NCI-H1105 treated with DMSO at 0.1 percent for 48 hours (cell line): ENCODE results near the gene TMEM138.

Experiments
- DNase-seq: peaks from one replicate; lab custom pipeline; 2025; lab: John Stamatoyannopoulos, UW

Gene TMEM138

GRCh38 chr11:61361741-61362541 is at the start of gene TMEM138, which contains the start of gene CYB561A3:
TMEM138 (plus strand) TSS chr11:61362374; CDS start chr11:61364391, 2,017 bp downstream.
CYB561A3 (minus strand) TSS chr11:61361882; CDS start chr11:61356713, 5,169 bp downstream.
- DNase-seq = peak; percentile 97

- DNase-seq = no peak
Observed at GRCh38 chr11:61315260-61315659, 46.9 kb upstream of the TMEM138 start.

GRCh38 chr11:61325649-61326414 is 36.3 kb upstream of the TMEM138 start:
- peak; percentile 90 for DNase-seq

GRCh38 chr11:61327669-61328071 is 34.5 kb upstream of the TMEM138 start:
- no peak for DNase-seq

GRCh38 chr11:61328351-61328750 is 33.8 kb upstream of the TMEM138 start:
- no peak for DNase-seq

GRCh38 chr11:61329871-61330270 is 32.3 kb upstream of the TMEM138 start:
- no peak for DNase-seq

- DNase-seq = no peak
Observed at GRCh38 chr11:61331651-61332050, 30.5 kb upstream of the TMEM138 start.

GRCh38 chr11:61332281-61332796 is 29.8 kb upstream of the TMEM138 start:
- DNase-seq = no peak

- peak; percentile 93 for DNase-seq
Observed at GRCh38 chr11:61332797-61333549, 29.2 kb upstream of the TMEM138 start, which contains the start of the genes DDB1 and TKFC. DDB1 (minus strand) TSS chr11:61333105; CDS start chr11:61332968, 137 bp downstream. TKFC (plus strand) TSS chr11:61333228; CDS start chr11:61334729, 1,501 bp downstream.

- DNase-seq = no peak
Observed at GRCh38 chr11:61333550-61334433, 28.4 kb upstream of the TMEM138 start.

GRCh38 chr11:61334434-61335354 is 27.5 kb upstream of the TMEM138 start:
- no peak for DNase-seq

GRCh38 chr11:61335355-61335710 is 26.8 kb upstream of the TMEM138 start:
- DNase-seq = no peak

- peak; percentile 82 for DNase-seq
Observed at GRCh38 chr11:61336171-61336935, 25.8 kb upstream of the TMEM138 start.

GRCh38 chr11:61337706-61338470 is 24.3 kb upstream of the TMEM138 start:
- DNase-seq = no peak

- DNase-seq = no peak
Observed at GRCh38 chr11:61338783-61339489, 23.2 kb upstream of the TMEM138 start.

- DNase-seq = no peak
Observed at GRCh38 chr11:61339490-61339878, 22.7 kb upstream of the TMEM138 start.

- no peak for DNase-seq
Observed at GRCh38 chr11:61340979-61341378, 21.2 kb upstream of the TMEM138 start.

- DNase-seq = no peak
Observed at GRCh38 chr11:61341706-61342105, 20.5 kb upstream of the TMEM138 start.
